Sigmoid colon (tissue), 7 donors: Measurements from ENCODE around the gene TMC1. TPM values are rescaled to one million over a fixed set of nuclear protein-coding genes. Genes with fewer than 3 reads are reported as not detected.

Experiments used
- DNase-seq: peaks from one replicate; pipeline ENCODE4 v3.0.0-alpha.2; 2019
- H3K27ac ChIP-seq, 4 donors: fragments of 200-600 bp; sonication (generic); one replicate each; pipeline ENCODE4 v1.5.1; 2016 to 2019; ENCODE audit warnings: mild to moderate bottlenecking in 1 of 4
- H3K27me3 ChIP-seq, 3 donors: fragments of 200-600 bp; sonication (generic); one replicate each; pipeline ENCODE4 v1.5.1; 2019; ENCODE audit warnings: mild to moderate bottlenecking in 1 of 3
- H3K36me3 ChIP-seq, 4 donors: fragments of 200-600 bp; sonication (generic); one replicate each; pipeline ENCODE4 v1.5.1; 2016 to 2019
- H3K4me1 ChIP-seq, 4 donors: fragments of 200-600 bp; sonication (generic); one replicate each; pipeline ENCODE4 v1.5.1; 2017 to 2019
- H3K4me3 ChIP-seq, 4 donors: fragments of 200-600 bp; sonication (generic); one replicate each; pipeline ENCODE4 v1.5.1; 2017 to 2019; ENCODE audit warnings: mild to moderate bottlenecking in 2 of 4, moderate library complexity in 1 of 4
- H3K9me3 ChIP-seq, 4 donors: fragments of 200-600 bp in 3 of 4; sonication (generic) in 3 of 4; one replicate each; pipeline versions ENCODE4 v1.5.1 to v1.6.1; 2013 to 2019
- EP300 ChIP-seq, 4 donors: sonication (generic); formaldehyde crosslinking; IDR thresholded peaks; one replicate each; pipeline ENCODE4 v1.6.1; 2017; ENCODE audit warnings: antibody characterized with exemption in 4 of 4
- POLR2A ChIP-seq, 2 donors: fragments of 450-650 bp; IDR thresholded peaks; one replicate each; pipeline ENCODE4 v1.6.1; 2016; ENCODE audit warnings: antibody characterized with exemption in 2 of 2, mild to moderate bottlenecking in 2 of 2, moderate library complexity in 2 of 2
- POLR2AphosphoS5 ChIP-seq, 4 donors: sonication (generic); formaldehyde crosslinking; IDR thresholded peaks; one replicate each; pipeline ENCODE4 v1.6.1; 2017; ENCODE audit warnings: antibody characterized with exemption in 4 of 4
- WGBS, 2 donors: extraction: QIAGEN DNeasy Blood & Tissue Kit; methylation state at CpG; one replicate each; pipeline ENCODE4 v1.1.7; 2013; 5-methylcytosine and 5-hydroxymethylcytosine counted together
- intact Hi-C: fragments of 100-400 bp; cut with DNase I; formaldehyde crosslinking; loops from one replicate; pipeline ENCODE4 v1.15.1; 2023
- polyA plus RNA-seq, 3 donors: library from polyadenylated mRNA; stranded (reverse); fragments of 200-250 nt; gene quantifications; one replicate each; pipeline ENCODE4 v1.2.3, GENCODE V29; 2013
- total RNA-seq, 4 donors: library from RNA; depleted of rRNA; stranded (reverse); fragments of >200 nt; gene quantifications; one replicate each; pipeline ENCODE4 v1.1.0, GENCODE V29; 2016
- TF ChIP-seq, protein P1 (sequence below), 4 experiments: fragments of 450-650 bp in 3 of 4; fragments of 200-600 bp in 1 of 4; IDR thresholded peaks; one replicate each; pipeline ENCODE4 v1.5.1; 2016 to 2019; ENCODE audit warnings: antibody characterized with exemption in 4 of 4, mild to moderate bottlenecking in 3 of 4, moderate library complexity in 2 of 4
- donor health status: healthy with polysubstance abuse.
- donor health status: Bipolar disorder and iron deficiency.
- donor health status: healthy.

The TMC1 gene
- total and polyA plus RNA-seq, 7 donors = under 0.01 to 1.5 (median 0.51) TPM; not detected in 4

DNA sequence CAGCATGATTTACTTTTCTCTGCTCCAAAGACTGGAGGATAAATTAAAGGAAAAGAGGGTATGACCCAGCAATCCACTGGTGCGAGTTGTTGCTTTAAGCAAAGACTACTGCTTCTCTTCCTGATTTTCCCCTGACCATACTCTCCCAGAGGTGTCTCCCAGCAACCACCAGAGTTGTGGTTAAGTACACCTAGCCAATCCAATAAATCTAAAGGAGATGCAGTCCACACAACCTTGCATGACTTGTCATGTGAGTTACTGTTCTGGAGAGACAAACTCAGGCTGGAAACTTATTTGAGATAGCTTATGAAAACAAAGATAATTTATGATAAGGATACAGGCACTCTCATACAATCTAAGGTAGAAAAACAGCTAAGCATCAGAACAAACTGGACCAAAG lies 11.9 kb downstream of the TMC1 start:
- Histone ChIP-seq H3K9me3 (peaks cover 0 to 3% (median 0%) of the 10 kb centered on the region in 4 donors), H3K4me1 (peaks cover 0 to 18% (median 14%) of the 10 kb centered on the region in 4 donors), H3K27ac (peak overlapping the region in 3 of 4 donors; percentile 49 to 77 (median 63)), H3K36me3 (no peaks in the 10 kb centered on the region), H3K27me3 (no peaks in the 10 kb centered on the region), H3K4me3 (no peak overlapping the region)
- intact Hi-C loops = loop anchor here (5.0 to 10.0 kb wide), 2 partner anchors 44 to 219 kb away; no protein-coding TSS in a partner anchor
- peak; percentile 27 to 73 (median 62) for TF ChIP-seq POLR2AphosphoS5 (IDR thresholded peaks at IDR 0.05)
- no peak for TF ChIP-seq POLR2A (IDR thresholded peaks at IDR 0.05)
- TF ChIP-seq EP300 (IDR thresholded peaks at IDR 0.05) = peak in 2 of 4 donors; percentile 27 to 49
- DNase-seq = peak; percentile 72
- 22 to 40% methylated on average over 1 of the region's 1 CpG for WGBS, 2 donors

- WGBS, 2 donors = 85 to 96% methylated on average over 4 of the region's 4 CpGs
- no peak overlapping the region for H3K27ac ChIP-seq
- DNase-seq = no peak
Measured at GRCh38 chr9:72534931-72535330, 13.5 kb downstream of the TMC1 start.

DNA sequence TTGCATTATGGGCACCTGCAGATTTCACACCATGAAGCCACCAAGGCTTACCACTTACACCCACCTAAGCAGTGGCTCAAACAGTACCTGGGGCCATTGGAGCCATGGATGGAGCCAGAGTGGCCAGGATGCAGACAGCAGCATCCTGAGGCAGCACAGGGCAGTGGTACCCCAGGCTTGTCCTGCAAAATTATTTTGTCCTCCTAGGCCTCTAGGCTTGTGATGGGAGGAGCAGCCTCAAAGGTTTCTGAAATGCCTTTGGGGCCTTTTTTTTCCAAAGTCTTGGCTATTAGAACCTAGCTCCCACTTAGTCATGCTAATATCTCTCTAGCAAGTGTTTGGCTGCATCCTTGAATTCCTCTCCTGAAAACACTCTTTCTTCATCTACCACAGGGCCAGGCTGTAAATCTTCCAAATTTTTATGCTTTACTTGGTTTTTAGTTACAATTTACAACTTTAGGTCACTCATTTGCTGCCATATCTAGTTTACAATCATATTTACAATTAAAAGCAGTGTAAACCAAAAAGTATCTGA lies 15.7 kb downstream of the TMC1 start:
- intact Hi-C loops = loop anchor here (10.0 kb wide), 1 partner anchor 222 kb away; no protein-coding TSS in a partner anchor
- H3K27me3 ChIP-seq = no peaks in the 10 kb centered on the region
- H3K9me3 ChIP-seq = no peaks in the 10 kb centered on the region
- DNase-seq = no peak
- TF ChIP-seq EP300 (IDR thresholded peaks at IDR 0.05) (no peak), POLR2A (IDR thresholded peaks at IDR 0.05) (no peak), POLR2AphosphoS5 (IDR thresholded peaks at IDR 0.05) (no peak)
- TF ChIP-seq, protein P1, sequence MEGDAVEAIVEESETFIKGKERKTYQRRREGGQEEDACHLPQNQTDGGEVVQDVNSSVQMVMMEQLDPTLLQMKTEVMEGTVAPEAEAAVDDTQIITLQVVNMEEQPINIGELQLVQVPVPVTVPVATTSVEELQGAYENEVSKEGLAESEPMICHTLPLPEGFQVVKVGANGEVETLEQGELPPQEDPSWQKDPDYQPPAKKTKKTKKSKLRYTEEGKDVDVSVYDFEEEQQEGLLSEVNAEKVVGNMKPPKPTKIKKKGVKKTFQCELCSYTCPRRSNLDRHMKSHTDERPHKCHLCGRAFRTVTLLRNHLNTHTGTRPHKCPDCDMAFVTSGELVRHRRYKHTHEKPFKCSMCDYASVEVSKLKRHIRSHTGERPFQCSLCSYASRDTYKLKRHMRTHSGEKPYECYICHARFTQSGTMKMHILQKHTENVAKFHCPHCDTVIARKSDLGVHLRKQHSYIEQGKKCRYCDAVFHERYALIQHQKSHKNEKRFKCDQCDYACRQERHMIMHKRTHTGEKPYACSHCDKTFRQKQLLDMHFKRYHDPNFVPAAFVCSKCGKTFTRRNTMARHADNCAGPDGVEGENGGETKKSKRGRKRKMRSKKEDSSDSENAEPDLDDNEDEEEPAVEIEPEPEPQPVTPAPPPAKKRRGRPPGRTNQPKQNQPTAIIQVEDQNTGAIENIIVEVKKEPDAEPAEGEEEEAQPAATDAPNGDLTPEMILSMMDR (IDR thresholded peaks at IDR 0.05) = no peak
- H3K4me1 ChIP-seq = peaks cover 0 to 18% (median 14%) of the 10 kb centered on the region in 4 donors
- no peaks in the 10 kb centered on the region for H3K36me3 ChIP-seq
- no peak overlapping the region for H3K27ac ChIP-seq
- no peak overlapping the region for H3K4me3 ChIP-seq

More at GRCh38 chr9:72534931-72535330, 13.5 kb downstream of the TMC1 start:
- Histone ChIP-seq H3K9me3 (peaks cover 0 to 3% (median 0%) of the 10 kb centered on the region in 4 donors), H3K4me1 (peaks cover 0 to 18% (median 14%) of the 10 kb centered on the region in 4 donors), H3K36me3 (no peaks in the 10 kb centered on the region), H3K27me3 (no peaks in the 10 kb centered on the region), H3K4me3 (no peak overlapping the region)
- intact Hi-C loops = loop anchor here (5.0 to 10.0 kb wide), 2 partner anchors 42 to 220 kb away; no protein-coding TSS in a partner anchor
- TF ChIP-seq POLR2A (IDR thresholded peaks at IDR 0.05) (no peak), EP300 (IDR thresholded peaks at IDR 0.05) (no peak), POLR2AphosphoS5 (IDR thresholded peaks at IDR 0.05) (no peak)
- TF ChIP-seq, protein P1 (IDR thresholded peaks at IDR 0.05) = no peak

- Histone ChIP-seq H3K9me3 (no peaks in the 10 kb centered on the region), H3K4me1 (peaks cover 0 to 16% (median 12%) of the 10 kb centered on the region in 4 donors), H3K27me3 (no peaks in the 10 kb centered on the region), H3K36me3 (no peaks in the 10 kb centered on the region), H3K4me3 (no peak overlapping the region), H3K27ac (no peak overlapping the region)
- TF ChIP-seq POLR2A (IDR thresholded peaks at IDR 0.05) (no peak), EP300 (IDR thresholded peaks at IDR 0.05) (no peak), POLR2AphosphoS5 (IDR thresholded peaks at IDR 0.05) (no peak)
- TF ChIP-seq, protein P1 (IDR thresholded peaks at IDR 0.05) = no peak
- intact Hi-C loops = loop anchor here (10.0 kb wide), 1 partner anchor 223 kb away; no protein-coding TSS in a partner anchor
- 83 to 92% methylated on average over 1 of the region's 1 CpG for WGBS, 2 donors
- DNase-seq = no peak
Measured at GRCh38 chr9:72537671-72538070, 16.3 kb downstream of the TMC1 start.

DNA sequence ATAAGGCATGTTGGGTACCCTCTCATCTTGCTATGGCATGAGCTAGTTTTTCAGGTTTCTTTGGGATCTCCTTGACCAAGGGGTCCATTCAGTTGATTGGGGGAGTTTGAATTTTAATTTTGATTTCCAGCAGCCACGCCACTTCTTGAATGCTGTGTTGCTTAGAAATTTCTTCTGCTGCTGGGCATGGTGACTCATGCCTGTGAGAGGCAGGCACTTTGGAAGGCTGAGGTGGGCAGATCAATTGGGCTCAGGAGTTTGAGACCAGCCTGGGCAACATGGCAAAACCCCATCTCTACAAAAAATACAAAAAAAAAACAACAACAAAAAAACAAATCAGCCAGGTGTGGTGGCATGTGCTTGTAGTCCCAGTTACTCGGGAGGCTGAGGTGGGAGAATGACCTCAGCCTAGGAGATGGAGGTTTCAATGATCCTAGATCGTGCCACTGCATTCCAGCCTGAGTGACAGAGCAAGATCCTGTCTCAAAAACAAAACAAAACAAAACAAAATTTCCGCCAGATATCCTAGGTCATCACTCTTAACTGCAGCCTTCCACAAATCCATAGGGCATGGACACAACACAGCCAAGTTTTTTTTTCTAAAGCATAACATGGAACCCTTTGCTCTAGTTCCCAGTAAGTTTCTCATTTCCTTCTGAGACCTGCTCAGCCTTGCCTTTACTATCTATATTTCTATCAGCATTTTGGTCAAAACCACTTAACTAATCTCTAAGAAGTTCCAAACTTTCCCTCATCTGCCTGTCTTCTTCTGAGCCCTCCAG lies 17.7 kb downstream of the TMC1 start:
- H3K9me3 ChIP-seq = no peaks in the 10 kb centered on the region
- no peak overlapping the region for H3K4me3 ChIP-seq
- peaks cover 0 to 2% (median 0%) of the 10 kb centered on the region in 4 donors for H3K4me1 ChIP-seq
- no peak for DNase-seq
- no peak overlapping the region for H3K27ac ChIP-seq
- no peak for TF ChIP-seq POLR2AphosphoS5 (IDR thresholded peaks at IDR 0.05)
- TF ChIP-seq EP300 (IDR thresholded peaks at IDR 0.05) = no peak
- no peaks in the 10 kb centered on the region for H3K36me3 ChIP-seq
- 92 to 93% methylated on average over 4 of the region's 4 CpGs for WGBS, 2 donors
- intact Hi-C loops = loop anchor here (10.0 kb wide), 1 partner anchor 224 kb away; no protein-coding TSS in a partner anchor
- no peaks in the 10 kb centered on the region for H3K27me3 ChIP-seq
